ENCODE data around the gene PHAF1. TPM values are rescaled to one million over a fixed set of nuclear protein-coding genes. Genes with fewer than 3 reads are reported as not detected.
A peak's percentile ranks its signal among the peaks of the same experiment; 100 is the strongest.

PHAF1 gene
- total and polyA plus RNA-seq, 2 of the 13 experiments (the other 11 are each of a cell fraction or from before 2014, with no cell fraction given) = 48.3 to 174 TPM

- no peak; the same call in 1 of the 2 replicates for TF ChIP-seq ZNF230 (CRISPR knock-in tag; IDR thresholded peaks at IDR 0.05)
- no peak for TF ChIP-seq ZNF17 (CRISPR knock-in tag; IDR thresholded peaks at IDR 0.05)
- TF ChIP-seq RAD21 (CRISPR knock-in tag; IDR thresholded peaks at IDR 0.05) = peak; percentile 96
- TF ChIP-seq TCF7L2 (IDR thresholded peaks at IDR 0.05; ENCODE audit: low read depth, low read length) = no peak
- TF ChIP-seq ZBTB2 (CRISPR knock-in tag; IDR thresholded peaks at IDR 0.05; ENCODE audit: low read depth) = 0 out of 2 replicates have a peak, but pooled peaks have one; percentile 82
- TF ChIP-seq ZNF407 (CRISPR knock-in tag; IDR thresholded peaks at IDR 0.05; ENCODE audit: not compliant biosample characterization) = peak; percentile 45
- no peak for TF ChIP-seq JDP2 (CRISPR knock-in tag; IDR thresholded peaks at IDR 0.05; ENCODE audit: borderline replicate concordance)
- peak; percentile 98 for TF ChIP-seq IRF2 (CRISPR knock-in tag; IDR thresholded peaks at IDR 0.05)
- peak; percentile 81; the same call in 1 of the 2 replicates for TF ChIP-seq ZBTB44 (CRISPR knock-in tag; IDR thresholded peaks at IDR 0.05)
- peak; percentile 80 for TF ChIP-seq TBX2 (CRISPR knock-in tag; IDR thresholded peaks at IDR 0.05; ENCODE audit: borderline replicate concordance)
- peak; percentile 93 for TF ChIP-seq NRL (CRISPR knock-in tag; IDR thresholded peaks at IDR 0.05; ENCODE audit: borderline replicate concordance)
- TF ChIP-seq ZNF878 (CRISPR knock-in tag; IDR thresholded peaks at IDR 0.05) = no peak; the same call in 1 of the 2 replicates
- TF ChIP-seq ZNF740 (CRISPR knock-in tag; IDR thresholded peaks at IDR 0.05) = peak; percentile 53; the same call in 1 of the 2 replicates
- peak; percentile 64 for TF ChIP-seq ZNF501 (CRISPR knock-in tag; IDR thresholded peaks at IDR 0.05)
- TF ChIP-seq HBP1 (CRISPR knock-in tag; IDR thresholded peaks at IDR 0.05; ENCODE audit: low read depth) = peak; percentile 99
- TF ChIP-seq CCDC6 (CRISPR knock-in tag; IDR thresholded peaks at IDR 0.05) = peak; percentile 87
These were observed 75.4 kb downstream of the PHAF1 start (continued) for GRCh38 chr16:67184995-67185650.

Data from HepG2 (cell line).